LHCN-M2 (cell line): ENCODE data around the gene KCNMA1. TPM values are rescaled to one million over a fixed set of nuclear protein-coding genes. Genes with fewer than 3 reads are reported as not detected.
A peak's percentile ranks its signal among the peaks of the same experiment; 100 is the strongest.

Experiments
- DNase-seq: peaks from one replicate; pipeline ENCODE4 v3.0.0-alpha.2; 2012; ENCODE audit warnings: low read depth
- total RNA-seq: library from RNA; depleted of rRNA; stranded (reverse); fragments of >200 nt; gene quantifications from 2 replicates; pipeline ENCODE4 v1.2.3, GENCODE V29; 2014

The KCNMA1 gene
- total RNA-seq, 1 experiment from 2014 or later, result 28.6 TPM

DNA sequence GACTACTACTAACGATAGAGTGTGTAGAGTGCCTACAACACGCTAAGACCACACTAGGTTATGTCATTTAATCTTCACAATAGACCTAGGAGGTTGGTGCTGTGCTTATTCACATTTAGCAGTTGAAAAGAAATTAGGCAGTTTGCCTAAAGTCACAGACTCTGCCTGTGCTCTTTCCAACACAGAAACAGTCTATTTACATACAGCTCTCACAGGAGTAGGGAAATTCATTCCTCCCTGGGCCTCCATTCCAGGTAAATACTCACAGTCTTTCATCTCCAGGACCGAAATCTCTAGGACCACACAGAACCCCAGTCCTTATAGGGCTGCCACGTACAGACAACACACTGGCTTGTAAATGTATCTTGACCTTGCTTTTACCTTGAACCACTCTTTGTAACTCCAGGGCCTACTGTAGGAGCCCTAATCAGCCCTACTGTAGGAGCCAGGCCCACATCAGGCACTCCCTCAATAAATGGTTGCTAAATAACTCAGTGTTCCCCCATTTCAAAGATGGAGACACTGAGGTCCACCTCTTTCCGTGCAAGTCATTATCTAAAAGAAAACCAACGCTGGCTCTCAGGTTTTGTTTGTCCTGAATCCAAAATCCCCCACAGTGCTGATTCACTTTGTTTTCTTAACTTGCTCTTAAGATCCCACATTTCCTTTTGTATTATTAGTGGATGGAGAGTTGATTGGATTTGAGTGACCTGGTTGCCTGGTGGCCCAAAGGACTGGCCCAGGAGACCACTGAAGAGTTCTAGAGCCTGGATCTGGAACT lies 146.9 kb downstream of the KCNMA1 start:
- no peak for DNase-seq

DNA sequence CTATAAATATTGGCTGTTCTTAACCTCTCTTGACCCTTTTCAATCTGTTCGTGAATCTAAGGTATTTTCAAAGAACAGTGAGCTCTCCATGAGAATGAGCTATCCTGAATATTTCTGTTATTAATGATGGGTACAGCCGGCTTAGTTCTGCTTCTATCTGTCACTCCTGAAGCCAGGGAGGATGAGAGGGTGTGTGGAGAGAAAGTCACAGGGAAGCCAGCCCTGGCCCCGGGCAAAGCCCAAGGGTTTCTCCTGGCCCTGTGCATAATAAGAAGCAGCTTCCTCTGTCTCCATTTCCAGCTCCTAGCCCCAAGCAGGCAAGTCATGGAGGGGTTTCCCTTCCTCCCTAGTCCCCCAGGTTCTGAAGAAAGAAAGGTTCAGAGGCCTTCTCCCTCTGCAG lies 151.1 kb downstream of the KCNMA1 start:
- DNase-seq, result no peak

DNA sequence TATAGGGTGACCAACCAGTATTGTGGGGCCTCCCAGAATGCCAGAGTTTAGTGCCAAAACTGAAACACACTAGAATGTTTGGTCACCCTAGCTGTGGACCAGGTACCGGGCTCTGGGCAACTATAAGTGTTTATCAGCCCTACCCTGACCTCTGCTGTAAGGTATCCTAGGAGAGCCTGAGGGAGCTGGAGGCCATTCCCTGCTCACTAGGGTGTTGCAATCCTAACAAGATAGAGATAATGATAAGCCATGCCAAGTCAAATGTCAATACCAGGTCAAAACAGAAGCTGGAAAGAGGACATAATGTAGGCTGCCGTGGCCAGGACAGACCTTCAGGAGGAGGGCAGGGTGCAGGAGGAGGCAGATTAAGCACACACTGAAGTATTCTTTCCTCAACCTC lies 151.8 kb downstream of the KCNMA1 start:
- DNase-seq, result no peak

- no peak for DNase-seq
These were observed 155.5 kb downstream of the KCNMA1 start for GRCh38 chr10:77482072-77482471.

- DNase-seq, result no peak
These were observed 158.0 kb downstream of the KCNMA1 start for GRCh38 chr10:77479586-77479985.

DNA sequence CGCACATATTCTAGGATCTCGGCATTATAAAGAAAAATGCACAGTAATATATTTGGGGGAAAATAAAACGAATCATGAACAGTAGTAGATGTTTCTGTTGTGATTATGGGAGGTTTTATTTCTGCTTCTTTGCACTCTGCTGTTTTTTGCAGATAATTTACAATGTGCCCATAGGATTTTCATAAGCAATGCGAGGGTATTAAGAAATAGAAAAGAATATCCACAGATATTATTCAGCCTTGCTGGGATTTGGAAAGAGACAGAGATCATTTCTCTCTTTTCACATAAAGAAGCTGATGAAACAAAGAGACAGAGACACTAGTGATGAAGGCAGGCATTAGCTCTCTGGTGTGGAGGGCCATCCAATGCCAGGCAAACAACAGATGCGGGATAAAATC lies 158.6 kb downstream of the KCNMA1 start:
- no peak for DNase-seq

- DNase-seq, result peak; percentile 93
These were observed 159.2 kb downstream of the KCNMA1 start for GRCh38 chr10:77478247-77478961.

GRCh38 chr10:77475522-77475921 lies 162.1 kb downstream of the KCNMA1 start:
- DNase-seq, result no peak

GRCh38 chr10:77474939-77475338 lies 162.7 kb downstream of the KCNMA1 start:
- no peak for DNase-seq

- DNase-seq, result no peak
These were observed 163.2 kb downstream of the KCNMA1 start for GRCh38 chr10:77474386-77474785.

GRCh38 chr10:77472146-77472545 lies 165.5 kb downstream of the KCNMA1 start:
- DNase-seq, result no peak

DNA sequence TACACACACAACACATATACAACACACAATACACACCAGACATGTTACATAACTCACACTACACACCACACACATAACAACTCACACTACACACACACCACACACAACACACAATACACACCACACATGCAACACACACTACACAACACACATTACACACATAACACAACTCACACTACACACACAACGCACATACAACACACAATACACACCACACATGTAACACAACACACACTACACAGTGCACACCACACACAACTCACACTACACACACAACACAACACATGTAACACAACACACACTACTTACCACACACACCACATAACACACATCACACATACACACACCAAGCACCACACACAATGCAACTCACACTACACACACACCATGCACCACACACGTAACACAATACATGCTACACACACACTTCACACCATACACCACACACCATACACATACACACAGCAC lies 166.5 kb downstream of the KCNMA1 start:
- no peak for DNase-seq

GRCh38 chr10:77467422-77467963 lies 170.1 kb downstream of the KCNMA1 start:
- DNase-seq, result no peak

- peak; percentile 69 for DNase-seq
These were observed 173.5 kb downstream of the KCNMA1 start for GRCh38 chr10:77463967-77464745.

DNA sequence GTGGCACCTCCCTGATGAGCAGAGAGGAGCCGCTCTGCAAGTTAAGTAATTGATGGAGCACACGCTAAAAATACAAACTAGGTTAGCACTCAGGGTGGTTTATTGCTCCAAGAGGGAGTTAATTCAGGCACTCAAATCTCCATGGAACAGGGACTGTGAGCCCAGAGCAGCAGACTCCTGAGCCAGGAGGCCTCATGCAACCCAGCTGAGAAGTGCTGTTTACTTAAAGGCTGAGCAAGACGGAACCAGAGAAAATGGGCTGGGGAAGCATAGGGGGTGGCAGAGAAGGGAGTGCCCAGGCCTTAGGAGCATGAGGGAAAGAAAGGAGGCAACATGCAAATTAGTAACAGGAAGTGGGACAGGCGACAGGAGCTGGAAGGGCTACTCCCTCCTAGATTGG lies 174.1 kb downstream of the KCNMA1 start:
- no peak for DNase-seq

GRCh38 chr10:77461636-77462296 lies 175.8 kb downstream of the KCNMA1 start:
- DNase-seq, result no peak

GRCh38 chr10:77459905-77460304 lies 177.7 kb downstream of the KCNMA1 start:
- DNase-seq, result no peak

DNA sequence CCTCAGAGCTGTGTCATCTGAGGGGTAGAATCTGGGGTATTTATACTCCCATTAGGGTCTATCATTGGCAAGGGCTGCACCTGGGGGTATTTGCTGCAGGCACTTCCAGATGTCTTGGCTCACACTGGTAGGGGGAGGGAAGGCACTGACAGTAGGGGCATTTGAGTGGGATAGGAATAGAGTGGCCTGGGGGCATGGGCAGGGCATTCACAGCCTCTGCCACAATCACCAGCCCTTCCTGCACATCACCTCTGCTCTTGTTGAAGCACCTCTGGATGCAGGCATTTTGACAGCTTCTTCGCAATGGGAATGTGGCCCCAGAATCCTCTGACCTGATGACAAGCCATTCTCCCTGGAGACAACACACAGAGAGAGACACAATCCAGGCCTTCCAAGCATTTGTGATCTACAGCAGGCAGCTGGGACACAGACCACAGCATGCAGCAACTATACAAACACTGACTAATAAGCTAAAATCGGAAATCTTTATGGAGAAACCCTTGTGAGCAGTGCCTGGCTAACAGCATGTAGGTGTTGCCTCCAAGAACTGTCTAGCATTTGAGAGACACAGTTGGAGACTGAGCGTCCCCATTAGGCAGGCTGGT lies 178.5 kb downstream of the KCNMA1 start:
- DNase-seq, result peak; percentile 92

- no peak for DNase-seq
These were observed 179.9 kb downstream of the KCNMA1 start for GRCh38 chr10:77457721-77458120.

DNA sequence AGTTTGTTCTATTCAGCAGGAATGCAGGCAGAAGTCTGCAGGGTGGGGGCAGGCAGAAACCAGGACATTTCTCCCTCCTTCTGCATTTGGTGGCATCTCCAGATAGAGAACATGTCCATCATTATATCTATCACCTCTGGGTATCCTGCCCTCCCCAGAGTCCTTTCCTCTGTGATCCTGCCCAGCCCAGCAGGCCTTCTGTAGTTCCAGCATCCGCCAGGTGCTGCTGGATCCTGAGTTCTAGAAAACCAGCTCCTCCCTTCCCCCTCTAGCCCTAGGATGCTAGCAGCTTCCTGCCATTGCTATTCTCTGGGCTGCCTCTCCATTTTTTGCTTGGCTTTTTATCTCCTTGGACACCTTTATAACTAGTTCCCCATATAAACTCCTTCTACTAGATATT lies 180.3 kb downstream of the KCNMA1 start:
- DNase-seq, result no peak

GRCh38 chr10:77456414-77456813 lies 181.2 kb downstream of the KCNMA1 start:
- no peak for DNase-seq
